ENCODE measurements around the gene STEAP1.

Gene STEAP1

GRCh38 chr7:90172121-90172520 lies 17.9 kb downstream of the STEAP1 start:
- Histone ChIP-seq H2AFZ (ENCODE audit: low read depth, low read length) (no peak overlapping the region), H3K4me3 (ENCODE audit: low read depth in 1 of 2, low read length in 2 of 2) (no peak overlapping the region), H3K4me1 (ENCODE audit: insufficient read depth, low read length) (no peaks in the 10 kb centered on the region), H3K9me3 (ENCODE audit: insufficient read depth, low read length, severe bottlenecking) (peaks cover 15% of the 10 kb centered on the region), H3K27me3 (ENCODE audit: insufficient read depth, low read length, poor library complexity) (no peaks in the 10 kb centered on the region), H3K36me3 (ENCODE audit: insufficient read depth, low read length) (no peaks in the 10 kb centered on the region), H4K20me1 (ENCODE audit: insufficient read depth, low read length) (no peaks in the 10 kb centered on the region), H3K4me2 (ENCODE audit: insufficient read depth, low read length) (no peak overlapping the region), H3K79me2 (ENCODE audit: insufficient read depth, low read length) (no peaks in the 10 kb centered on the region), H3K9ac (ENCODE audit: low read depth, low read length) (no peak overlapping the region), H3K27ac (ENCODE audit: low read length) (no peak overlapping the region)
- TF ChIP-seq EZH2 (IDR thresholded peaks at IDR 0.05; ENCODE audit: borderline replicate concordance, low read depth, low read length, severe bottlenecking): no peak
- TF ChIP-seq CTCF (IDR thresholded peaks at IDR 0.05; ENCODE audit: borderline replicate concordance, extremely low read depth, low read length, poor library complexity, severe bottlenecking): no peak
- ATAC-seq (ENCODE audit: insufficient read depth, low read depth) (no peak), DNase-seq (no peak)

GRCh38 chr7:90172624-90173023 lies 18.4 kb downstream of the STEAP1 start:
- ATAC-seq (ENCODE audit: insufficient read depth, low read depth): no peak
- Histone ChIP-seq H3K79me2 (ENCODE audit: insufficient read depth, low read length) (no peaks in the 10 kb centered on the region), H3K9ac (ENCODE audit: low read depth, low read length) (no peak overlapping the region), H3K9me3 (ENCODE audit: insufficient read depth, low read length, severe bottlenecking) (peaks cover 15% of the 10 kb centered on the region), H3K4me1 (ENCODE audit: insufficient read depth, low read length) (no peaks in the 10 kb centered on the region), H4K20me1 (ENCODE audit: insufficient read depth, low read length) (no peaks in the 10 kb centered on the region), H3K4me3 (ENCODE audit: low read depth in 1 of 2, low read length in 2 of 2) (no peak overlapping the region), H3K36me3 (ENCODE audit: insufficient read depth, low read length) (no peaks in the 10 kb centered on the region), H2AFZ (ENCODE audit: low read depth, low read length) (no peak overlapping the region), H3K4me2 (ENCODE audit: insufficient read depth, low read length) (no peak overlapping the region), H3K27ac (ENCODE audit: low read length) (no peak overlapping the region), H3K27me3 (ENCODE audit: insufficient read depth, low read length, poor library complexity) (no peaks in the 10 kb centered on the region)
- no peak for TF ChIP-seq EZH2 (IDR thresholded peaks at IDR 0.05; ENCODE audit: borderline replicate concordance, low read depth, low read length, severe bottlenecking)
- no peak for TF ChIP-seq CTCF (IDR thresholded peaks at IDR 0.05; ENCODE audit: borderline replicate concordance, extremely low read depth, low read length, poor library complexity, severe bottlenecking)
- DNase-seq: no peak

- no peaks in the 10 kb centered on the region for H4K20me1 ChIP-seq (ENCODE audit: insufficient read depth, low read length)
- H3K79me2 ChIP-seq (ENCODE audit: insufficient read depth, low read length): no peaks in the 10 kb centered on the region
- H3K27ac ChIP-seq (ENCODE audit: low read length): no peak overlapping the region
- no peaks in the 10 kb centered on the region for H3K4me1 ChIP-seq (ENCODE audit: insufficient read depth, low read length)
- DNase-seq (no peak), ATAC-seq (ENCODE audit: insufficient read depth, low read depth) (no peak)
- H3K27me3 ChIP-seq (ENCODE audit: insufficient read depth, low read length, poor library complexity): no peaks in the 10 kb centered on the region
- H2AFZ ChIP-seq (ENCODE audit: low read depth, low read length): no peak overlapping the region
- peaks cover 15% of the 10 kb centered on the region for H3K9me3 ChIP-seq (ENCODE audit: insufficient read depth, low read length, severe bottlenecking)
- no peaks in the 10 kb centered on the region for H3K36me3 ChIP-seq (ENCODE audit: insufficient read depth, low read length)
- no peak overlapping the region for H3K4me2 ChIP-seq (ENCODE audit: insufficient read depth, low read length)
- TF ChIP-seq CTCF (IDR thresholded peaks at IDR 0.05; ENCODE audit: borderline replicate concordance, extremely low read depth, low read length, poor library complexity, severe bottlenecking): no peak
- no peak for TF ChIP-seq EZH2 (IDR thresholded peaks at IDR 0.05; ENCODE audit: borderline replicate concordance, low read depth, low read length, severe bottlenecking)
- no peak overlapping the region for H3K4me3 ChIP-seq (ENCODE audit: low read depth in 1 of 2, low read length in 2 of 2)
- H3K9ac ChIP-seq (ENCODE audit: low read depth, low read length): no peak overlapping the region
These were observed 19.0 kb downstream of the STEAP1 start for GRCh38 chr7:90173127-90173844.

Measured in DND-41 (cell line).